Endodermal cell (in vitro differentiated cells): ENCODE results near the gene IFTAP. TPM values are rescaled to one million over a fixed set of nuclear protein-coding genes. Genes with fewer than 3 reads are reported as not detected.

Source experiments
- DNase-seq: peaks from one replicate; pipeline ENCODE4 v3.0.0-alpha.2; 2017
- H3K27ac ChIP-seq: 2 replicates; pipeline ENCODE4 v1.5.1; 2013; ENCODE audit warnings: mild to moderate bottlenecking, low read depth, low read length, moderate library complexity
- H3K27me3 ChIP-seq: 2 replicates; pipeline ENCODE4 v1.6.1; 2013; ENCODE audit warnings: mild to moderate bottlenecking, low read length, moderate library complexity; ENCODE audit not compliant: insufficient read depth, control insufficient read depth, poor library complexity, severe bottlenecking
- H3K36me3 ChIP-seq: 2 replicates; pipeline ENCODE4 v1.7.0; 2013; ENCODE audit warnings: mild to moderate bottlenecking, low read length, moderate library complexity; ENCODE audit not compliant: control insufficient read depth, insufficient read depth
- H3K4me1 ChIP-seq: one replicate; pipeline ENCODE4 v1.7.0; 2013; ENCODE audit warnings: low read length; ENCODE audit not compliant: control insufficient read depth, insufficient read depth
- H3K4me3 ChIP-seq: 2 replicates; pipeline ENCODE4 v1.5.1; 2013; ENCODE audit warnings: mild to moderate bottlenecking, low read length, moderate library complexity
- H3K9ac ChIP-seq: 2 replicates; pipeline ENCODE4 v1.6.1; 2013; ENCODE audit warnings: mild to moderate bottlenecking, low read length, moderate library complexity; ENCODE audit not compliant: poor library complexity, severe bottlenecking; ENCODE audit errors: extremely low read depth
- H3K9me3 ChIP-seq: 2 replicates; pipeline ENCODE4 v1.6.1; 2013; ENCODE audit warnings: mild to moderate bottlenecking, low read length, moderate library complexity; ENCODE audit not compliant: control insufficient read depth
- H3K27ac Mint-ChIP-seq: 2 replicates; pipeline ENCODE4 v1.8.0; 2020; ENCODE audit warnings: mixed read lengths
- H3K27me3 Mint-ChIP-seq: 2 replicates; pipeline ENCODE4 v1.8.0; 2021; ENCODE audit warnings: mild to moderate bottlenecking, mixed read lengths; ENCODE audit not compliant: insufficient read depth
- H3K36me3 Mint-ChIP-seq: 2 replicates; pipeline ENCODE4 v1.8.0; 2020; ENCODE audit warnings: low read depth, mixed read lengths
- H3K4me1 Mint-ChIP-seq: 2 replicates; pipeline ENCODE4 v1.8.0; 2020; ENCODE audit warnings: mixed read lengths
- H3K4me3 Mint-ChIP-seq: 2 replicates; pipeline ENCODE4 v1.8.0; 2020; ENCODE audit warnings: mild to moderate bottlenecking, moderate library complexity, mixed read lengths
- H3K9me3 Mint-ChIP-seq: 2 replicates; pipeline ENCODE4 v1.8.0; 2020; ENCODE audit warnings: mild to moderate bottlenecking, mixed read lengths
- CTCF ChIP-seq: fragments of 200-600 bp; sonication (generic); conservative IDR thresholded peaks from 2 replicates; pipeline ENCODE4 v1.5.0; 2021; ENCODE audit warnings: antibody characterized with exemption, mild to moderate bottlenecking
- WGBS, 2 experiments: methylation state at CpG; one replicate each; pipeline versions ENCODE4 v1.1.5 to v1.1.7; 2013; ENCODE audit warnings: missing lambda C conversion rate in 2 of 2, mixed read lengths in 1 of 2; ENCODE audit not compliant: insufficient coverage in 1 of 2, insufficient read length in 1 of 2; 5-methylcytosine and 5-hydroxymethylcytosine counted together
- total RNA-seq, 2 donors: library from RNA; stranded (reverse); fragmentation: NEBNext Ultra II Directional in 1 of 2; extraction: Animal tissue kit (Norgen Biotek cat#: 25700) in 1 of 2; gene quantifications; 2 replicates in 1 of 2; 3 replicates in 1 of 2; pipeline ENCODE4 v1.2.1, GENCODE V29; 2021

The IFTAP gene
- total RNA-seq, 2 donors from 2014 or later, result 23.9 to 38.6 TPM

DNA sequence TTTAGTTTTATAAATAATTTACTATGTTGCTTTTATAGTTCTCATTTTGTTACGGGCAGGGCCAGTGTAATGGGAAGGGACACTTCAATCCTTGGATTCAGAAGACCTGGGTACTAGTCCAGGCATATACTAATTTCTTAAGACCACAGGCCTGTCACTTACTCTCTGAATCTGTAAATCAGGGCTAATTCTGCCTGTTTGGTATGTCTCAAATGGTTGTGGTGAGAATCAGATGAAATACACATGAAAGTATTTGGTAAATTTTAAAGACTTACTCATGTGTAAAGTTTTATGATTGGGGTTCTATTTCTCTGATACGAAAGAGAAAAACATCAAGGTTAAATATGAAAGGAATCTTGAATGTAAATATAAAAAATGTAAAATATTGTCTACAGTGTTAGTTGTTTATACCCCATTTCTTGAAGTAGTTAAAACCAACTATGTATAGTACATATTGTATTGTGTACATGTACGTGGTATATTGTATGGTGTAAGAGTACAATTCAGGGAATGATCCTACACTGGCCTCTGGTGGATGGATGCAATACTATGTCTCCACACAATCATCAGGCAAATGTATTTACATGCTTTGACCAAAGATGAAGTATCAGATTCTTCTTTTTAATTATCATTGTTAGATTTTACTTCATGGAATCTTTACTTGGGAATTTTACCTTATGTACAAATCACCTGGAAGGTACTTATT lies 28.3 kb downstream of the IFTAP start:
- Mint-ChIP-seq H3K27ac (no peak overlapping the region), H3K4me3 (no peak overlapping the region), H3K4me1 (peaks cover 12% of the 10 kb centered on the region), H3K9me3 (no peaks in the 10 kb centered on the region), H3K27me3 (no peaks in the 10 kb centered on the region), H3K36me3 (no peaks in the 10 kb centered on the region)
- H3K27ac ChIP-seq, result no peak overlapping the region
- no peak for DNase-seq
- no peak overlapping the region for H3K4me3 ChIP-seq
- H3K4me1 ChIP-seq, result no peaks in the 10 kb centered on the region
- no peaks in the 10 kb centered on the region for H3K27me3 ChIP-seq
- no peaks in the 10 kb centered on the region for H3K36me3 ChIP-seq
- no peaks in the 10 kb centered on the region for H3K9me3 ChIP-seq
- WGBS, 2 experiments, result 92% methylated on average over 3 of the region's 3 CpGs; no CpG with 5 or more reads in 1 of the 2 experiments
- H3K9ac ChIP-seq, result no peak overlapping the region
- TF ChIP-seq CTCF, result peak; percentile 66

GRCh38 chr11:36623494-36623893 lies 29.2 kb downstream of the IFTAP start:
- WGBS, 2 experiments, result 87 to 90% methylated on average over 4 to 5 of the region's 5 CpGs
- no peak for TF ChIP-seq CTCF
- Mint-ChIP-seq H3K4me3 (no peak overlapping the region), H3K9me3 (no peaks in the 10 kb centered on the region), H3K27me3 (no peaks in the 10 kb centered on the region), H3K36me3 (no peaks in the 10 kb centered on the region), H3K27ac (no peak overlapping the region), H3K4me1 (peaks cover 12% of the 10 kb centered on the region)
- H3K4me3 ChIP-seq, result no peak overlapping the region
- H3K27me3 ChIP-seq, result no peaks in the 10 kb centered on the region
- no peaks in the 10 kb centered on the region for H3K4me1 ChIP-seq
- H3K27ac ChIP-seq, result no peak overlapping the region
- H3K9me3 ChIP-seq, result no peaks in the 10 kb centered on the region
- H3K36me3 ChIP-seq, result no peaks in the 10 kb centered on the region
- no peak for DNase-seq
- no peak overlapping the region for H3K9ac ChIP-seq

- no peak for DNase-seq
- Mint-ChIP-seq H3K4me1 (no peaks in the 10 kb centered on the region), H3K9me3 (no peaks in the 10 kb centered on the region), H3K27me3 (no peaks in the 10 kb centered on the region), H3K27ac (no peak overlapping the region), H3K4me3 (no peak overlapping the region), H3K36me3 (no peaks in the 10 kb centered on the region)
- H3K36me3 ChIP-seq, result no peaks in the 10 kb centered on the region
- 100% methylated on average over 1 of the region's 1 CpG for WGBS, 2 experiments
- no peaks in the 10 kb centered on the region for H3K27me3 ChIP-seq
- H3K9me3 ChIP-seq, result no peaks in the 10 kb centered on the region
- no peak overlapping the region for H3K27ac ChIP-seq
- H3K9ac ChIP-seq, result no peak overlapping the region
- H3K4me3 ChIP-seq, result no peak overlapping the region
- H3K4me1 ChIP-seq, result no peaks in the 10 kb centered on the region
- TF ChIP-seq CTCF, result no peak
Measured at GRCh38 chr11:36627006-36627405, 32.7 kb downstream of the IFTAP start.
